Measurements from ENCODE around the gene THSD4.

DNA sequence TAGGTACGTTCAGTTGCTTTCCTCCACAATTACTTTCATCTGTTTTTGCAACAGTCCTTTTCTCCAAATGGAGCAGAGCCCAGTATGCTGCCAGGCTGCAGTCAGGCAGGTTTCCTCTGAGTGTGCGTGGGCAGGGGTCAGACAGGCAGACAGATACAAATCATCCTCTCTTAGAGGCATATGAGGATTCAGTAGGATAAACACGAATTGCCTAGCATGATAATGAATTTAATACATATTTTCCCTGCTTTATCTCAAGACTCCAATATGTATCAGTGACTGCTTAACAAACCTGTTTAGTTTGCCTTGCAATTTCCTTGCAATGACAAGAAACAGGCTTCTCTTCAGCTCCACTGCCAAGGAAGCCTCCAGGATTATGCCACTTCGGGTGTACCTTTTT lies 554.4 kb downstream of the THSD4 start:
- TF ChIP-seq, protein P1, sequence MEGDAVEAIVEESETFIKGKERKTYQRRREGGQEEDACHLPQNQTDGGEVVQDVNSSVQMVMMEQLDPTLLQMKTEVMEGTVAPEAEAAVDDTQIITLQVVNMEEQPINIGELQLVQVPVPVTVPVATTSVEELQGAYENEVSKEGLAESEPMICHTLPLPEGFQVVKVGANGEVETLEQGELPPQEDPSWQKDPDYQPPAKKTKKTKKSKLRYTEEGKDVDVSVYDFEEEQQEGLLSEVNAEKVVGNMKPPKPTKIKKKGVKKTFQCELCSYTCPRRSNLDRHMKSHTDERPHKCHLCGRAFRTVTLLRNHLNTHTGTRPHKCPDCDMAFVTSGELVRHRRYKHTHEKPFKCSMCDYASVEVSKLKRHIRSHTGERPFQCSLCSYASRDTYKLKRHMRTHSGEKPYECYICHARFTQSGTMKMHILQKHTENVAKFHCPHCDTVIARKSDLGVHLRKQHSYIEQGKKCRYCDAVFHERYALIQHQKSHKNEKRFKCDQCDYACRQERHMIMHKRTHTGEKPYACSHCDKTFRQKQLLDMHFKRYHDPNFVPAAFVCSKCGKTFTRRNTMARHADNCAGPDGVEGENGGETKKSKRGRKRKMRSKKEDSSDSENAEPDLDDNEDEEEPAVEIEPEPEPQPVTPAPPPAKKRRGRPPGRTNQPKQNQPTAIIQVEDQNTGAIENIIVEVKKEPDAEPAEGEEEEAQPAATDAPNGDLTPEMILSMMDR (conservative IDR thresholded peaks at IDR 0.05 in 1 of 2, IDR thresholded peaks at IDR 0.05 in 1 of 2; ENCODE audit: extremely low read depth in 1 of 2, insufficient read depth in 1 of 2, low read depth in 1 of 2, low read length in 2 of 2), result no peak
- no peak for TF ChIP-seq EZH2 (IDR thresholded peaks at IDR 0.05; ENCODE audit: borderline replicate concordance, low read length)
